K562 (cell line): ENCODE measurements around the gene CECR2. TPM values are rescaled to one million over a fixed set of nuclear protein-coding genes. Genes with fewer than 3 reads are reported as not detected.

Source experiments
- CEBPB ChIP-seq: fragments of 450-650 bp; IDR thresholded peaks from 2 replicates; pipeline ENCODE4 v1.6.1; 2016; ENCODE audit warnings: missing genetic modification characterization, missing compliant biosample characterization
- CHD1 ChIP-seq: fragments of 200-600 bp; sonication (generic); IDR thresholded peaks from one replicate; pipeline ENCODE4 v1.6.1; 2012; ENCODE audit warnings: mild to moderate bottlenecking, moderate library complexity, low read length, inconsistent platforms
- CTCFL ChIP-seq: IDR thresholded peaks from 2 replicates; pipeline ENCODE4 v1.6.1; 2011; ENCODE audit warnings: borderline replicate concordance, low read depth, mild to moderate bottlenecking, moderate library complexity, low read length; ENCODE audit not compliant: insufficient read depth, poor library complexity, severe bottlenecking
- HES1 ChIP-seq: fragments of 450-650 bp; IDR thresholded peaks from 2 replicates; pipeline ENCODE4 v1.6.1; 2016; ENCODE audit warnings: low read depth, mild to moderate bottlenecking, moderate library complexity
- RBM14 ChIP-seq: fragments of 200-400 bp; formaldehyde crosslinking; IDR thresholded peaks from 2 replicates; pipeline ENCODE4 v1.6.1; 2018; ENCODE audit warnings: low read depth, mild to moderate bottlenecking, low read length, moderate library complexity, borderline replicate concordance; ENCODE audit not compliant: insufficient read depth
- ZNF41 ChIP-seq: fragments of 250-450 bp; sonication (Bioruptor Pico); conservative IDR thresholded peaks from 2 replicates; pipeline ENCODE4 v1.4.0; 2020; ENCODE audit warnings: mild to moderate bottlenecking
- polyA plus RNA-seq, 8 experiments: library from polyadenylated mRNA; depleted of rRNA in 4 of 8; stranded (reverse) in 5 of 8; unstranded in 3 of 8; fragments of >200 nt; fragmentation: Nextera tagmentation in 2 of 8; fragmentation: Illumina TruSeq in 1 of 8; extraction: Ambion mirVana in 2 of 8; extraction: Trizol in 1 of 8; gene quantifications; 2 replicates each; pipeline versions ENCODE4 v1.2.1 to v1.2.3, GENCODE V29; 2011 to 2014; ENCODE audit warnings: inconsistent platforms in 1 of 8, missing spikeins in 1 of 8
- total RNA-seq, 7 experiments: library from RNA; depleted of rRNA in 6 of 7; stranded (reverse); fragments of >200 nt in 6 of 7; fragmentation: Illumina TruSeq in 2 of 7; extraction: Trizol in 2 of 7; gene quantifications; 2 replicates each; pipeline versions ENCODE4 v1.2.1 to v1.2.3, GENCODE V29; 2011 to 2021; ENCODE audit warnings: low replicate concordance in 1 of 7
- TF ChIP-seq, protein P1 (sequence below): sonication (generic); formaldehyde crosslinking; IDR thresholded peaks from 2 replicates; pipeline ENCODE4 v1.8.0; 2023; ENCODE audit warnings: mild to moderate bottlenecking, missing genetic modification reagents
- TF ChIP-seq, protein P2 (sequence below): fragments of 250-450 bp; sonication (Bioruptor Pico); IDR thresholded peaks from 2 replicates; pipeline ENCODE4 v1.5.0; 2021
- TF ChIP-seq, protein P3 (sequence below): fragments of 250-450 bp; sonication (Bioruptor Pico); IDR thresholded peaks from 2 replicates; pipeline ENCODE4 v1.9.0; 2021; ENCODE audit warnings: mild to moderate bottlenecking

CECR2 gene
- total and polyA plus RNA-seq, 9 of the 15 experiments (the other 6 are each of a cell fraction or from before 2014, with no cell fraction given) = 0.01 to 1.00 (median 0.27) TPM

DNA sequence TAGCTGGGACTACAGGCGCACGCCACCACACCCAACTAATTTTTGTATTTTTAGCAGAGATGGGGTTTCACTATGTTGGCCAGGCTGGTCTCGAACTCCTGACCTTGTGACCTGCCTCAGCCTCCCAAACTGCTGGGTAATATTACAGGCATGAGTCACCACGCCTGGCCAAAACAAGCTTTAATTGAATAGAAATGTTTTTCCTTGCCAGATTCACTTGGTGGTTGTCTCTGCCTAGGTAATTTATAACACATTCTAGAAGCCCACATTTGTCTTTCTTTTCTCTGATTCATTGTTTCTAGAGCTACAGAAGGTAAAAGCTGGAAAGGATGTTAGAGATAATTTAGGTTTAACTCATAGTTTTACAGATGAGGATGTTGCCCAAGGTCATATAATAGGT is 41.3 kb downstream of the CECR2 start (continued):
- TF ChIP-seq, protein P1, sequence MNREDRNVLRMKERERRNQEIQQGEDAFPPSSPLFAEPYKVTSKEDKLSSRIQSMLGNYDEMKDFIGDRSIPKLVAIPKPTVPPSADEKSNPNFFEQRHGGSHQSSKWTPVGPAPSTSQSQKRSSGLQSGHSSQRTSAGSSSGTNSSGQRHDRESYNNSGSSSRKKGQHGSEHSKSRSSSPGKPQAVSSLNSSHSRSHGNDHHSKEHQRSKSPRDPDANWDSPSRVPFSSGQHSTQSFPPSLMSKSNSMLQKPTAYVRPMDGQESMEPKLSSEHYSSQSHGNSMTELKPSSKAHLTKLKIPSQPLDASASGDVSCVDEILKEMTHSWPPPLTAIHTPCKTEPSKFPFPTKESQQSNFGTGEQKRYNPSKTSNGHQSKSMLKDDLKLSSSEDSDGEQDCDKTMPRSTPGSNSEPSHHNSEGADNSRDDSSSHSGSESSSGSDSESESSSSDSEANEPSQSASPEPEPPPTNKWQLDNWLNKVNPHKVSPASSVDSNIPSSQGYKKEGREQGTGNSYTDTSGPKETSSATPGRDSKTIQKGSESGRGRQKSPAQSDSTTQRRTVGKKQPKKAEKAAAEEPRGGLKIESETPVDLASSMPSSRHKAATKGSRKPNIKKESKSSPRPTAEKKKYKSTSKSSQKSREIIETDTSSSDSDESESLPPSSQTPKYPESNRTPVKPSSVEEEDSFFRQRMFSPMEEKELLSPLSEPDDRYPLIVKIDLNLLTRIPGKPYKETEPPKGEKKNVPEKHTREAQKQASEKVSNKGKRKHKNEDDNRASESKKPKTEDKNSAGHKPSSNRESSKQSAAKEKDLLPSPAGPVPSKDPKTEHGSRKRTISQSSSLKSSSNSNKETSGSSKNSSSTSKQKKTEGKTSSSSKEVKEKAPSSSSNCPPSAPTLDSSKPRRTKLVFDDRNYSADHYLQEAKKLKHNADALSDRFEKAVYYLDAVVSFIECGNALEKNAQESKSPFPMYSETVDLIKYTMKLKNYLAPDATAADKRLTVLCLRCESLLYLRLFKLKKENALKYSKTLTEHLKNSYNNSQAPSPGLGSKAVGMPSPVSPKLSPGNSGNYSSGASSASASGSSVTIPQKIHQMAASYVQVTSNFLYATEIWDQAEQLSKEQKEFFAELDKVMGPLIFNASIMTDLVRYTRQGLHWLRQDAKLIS (CRISPR knock-in tag) = no peak
- TF ChIP-seq, protein P2, sequence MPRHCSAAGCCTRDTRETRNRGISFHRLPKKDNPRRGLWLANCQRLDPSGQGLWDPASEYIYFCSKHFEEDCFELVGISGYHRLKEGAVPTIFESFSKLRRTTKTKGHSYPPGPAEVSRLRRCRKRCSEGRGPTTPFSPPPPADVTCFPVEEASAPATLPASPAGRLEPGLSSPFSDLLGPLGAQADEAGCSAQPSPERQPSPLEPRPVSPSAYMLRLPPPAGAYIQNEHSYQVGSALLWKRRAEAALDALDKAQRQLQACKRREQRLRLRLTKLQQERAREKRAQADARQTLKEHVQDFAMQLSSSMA (CRISPR knock-in tag) = no peak
- TF ChIP-seq CEBPB (no peak), CHD1 (no peak), RBM14 (no peak), ZNF41 (CRISPR knock-in tag) (no peak), HES1 (no peak), CTCFL (no peak)
- TF ChIP-seq, protein P3, sequence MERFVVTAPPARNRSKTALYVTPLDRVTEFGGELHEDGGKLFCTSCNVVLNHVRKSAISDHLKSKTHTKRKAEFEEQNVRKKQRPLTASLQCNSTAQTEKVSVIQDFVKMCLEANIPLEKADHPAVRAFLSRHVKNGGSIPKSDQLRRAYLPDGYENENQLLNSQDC (CRISPR knock-in tag) = no peak
